ENCODE data around the gene GNA12. TPM values are rescaled to one million over a fixed set of nuclear protein-coding genes. Genes with fewer than 3 reads are reported as not detected.

GNA12 gene
- total and polyA plus RNA-seq, 9 of the 15 experiments (the other 6 are each of a cell fraction or from before 2014, with no cell fraction given), result 0.65 to 32.7 (median 9.6) TPM

GRCh38 chr7:2730846-2731770, 113.0 kb downstream of the GNA12 start:
- H3K27ac ChIP-seq (ENCODE audit: extremely low read depth, low read depth, low read length), result no peak overlapping the region
- 0 out of 4 replicates have a peak overlapping the region, but pooled peaks of 1 of the 2 experiments have one; percentile 11 for H3K9ac ChIP-seq (ENCODE audit: insufficient read depth in 1 of 2, low read depth in 2 of 2, low read length in 2 of 2)
- peaks cover 36 to 46% of the 10 kb centered on the region in 2 experiments for H3K4me1 ChIP-seq (replicated peaks in 1 of 2; ENCODE audit: control insufficient read depth in 2 of 2, insufficient read depth in 2 of 2, low read length in 2 of 2)
- intact Hi-C loops (cut with micrococcal nuclease), result no loop called here
- no peak overlapping the region for H3K4me3 ChIP-seq
- POLR2A ChIA-PET, result interaction anchor here (1.6 kb wide), 1 partner anchor 13 kb away, joined by 12 read pairs; no protein-coding TSS in a partner anchor
- H3K4me2 ChIP-seq (ENCODE audit: insufficient read depth, low read length), result no peak overlapping the region
- H3K27me3 ChIP-seq (ENCODE audit: control insufficient read depth in 2 of 2, insufficient read depth in 2 of 2, low read length in 2 of 2), result no peaks in the 10 kb centered on the region
- H2AFZ ChIP-seq (ENCODE audit: low read depth, low read length), result no peak overlapping the region
- CTCF ChIA-PET (ENCODE audit: low intra/inter-chr PET ratio), result no interaction called here
- H3K9me3 ChIP-seq (replicated peaks; ENCODE audit: control insufficient read depth, insufficient read depth, low read depth, low read length), result no peaks in the 10 kb centered on the region
- no peak for FAIRE-seq
- no TSS peak for BruUV-seq (replicated peaks)
- 94% methylated on average over 28 of the region's 45 CpGs for WGBS (ENCODE audit: insufficient coverage, low coverage, missing lambda C conversion rate)
- TF ChIP-seq SREBF1 (IDR thresholded peaks at IDR 0.05; ENCODE audit: borderline replicate concordance, low read depth, low read length) (no peak), HMG20A (CRISPR knock-in tag; conservative IDR thresholded peaks at IDR 0.05) (no peak), ZNF212 (CRISPR knock-in tag; IDR thresholded peaks at IDR 0.05) (no peak), NKRF (IDR thresholded peaks at IDR 0.05; ENCODE audit: borderline replicate concordance) (no peak), ZNF444 (CRISPR knock-in tag; IDR thresholded peaks at IDR 0.05) (no peak), RFX5 (IDR thresholded peaks at IDR 0.05; ENCODE audit: low read depth, low read length) (no peak)
- peaks cover 20% of the 10 kb centered on the region; the same call in 1 of the 3 replicates for H3K36me3 ChIP-seq (ENCODE audit: control insufficient read depth, insufficient read depth, low read length)
- in situ Hi-C loops (cut with MboI), result no loop called here
- H3K79me2 ChIP-seq (ENCODE audit: control insufficient read depth, insufficient read depth, low read length), result peaks cover 11% of the 10 kb centered on the region; the same call in 2 of the 3 replicates
- ATAC-seq, result no peak
- no peaks in the 10 kb centered on the region for H3K9me1 ChIP-seq (ENCODE audit: control insufficient read depth, insufficient read depth, low read length)
- no peaks in the 10 kb centered on the region for H4K20me1 ChIP-seq (replicated peaks; ENCODE audit: control insufficient read depth, insufficient read depth, low read length)
- no peak for DNase-seq (ENCODE audit: extremely low read depth in 1 of 4, low spot score in 3 of 4)

Measured in K562 (cell line).